ENCODE measurements around the gene RS1.

Gene RS1

DNA sequence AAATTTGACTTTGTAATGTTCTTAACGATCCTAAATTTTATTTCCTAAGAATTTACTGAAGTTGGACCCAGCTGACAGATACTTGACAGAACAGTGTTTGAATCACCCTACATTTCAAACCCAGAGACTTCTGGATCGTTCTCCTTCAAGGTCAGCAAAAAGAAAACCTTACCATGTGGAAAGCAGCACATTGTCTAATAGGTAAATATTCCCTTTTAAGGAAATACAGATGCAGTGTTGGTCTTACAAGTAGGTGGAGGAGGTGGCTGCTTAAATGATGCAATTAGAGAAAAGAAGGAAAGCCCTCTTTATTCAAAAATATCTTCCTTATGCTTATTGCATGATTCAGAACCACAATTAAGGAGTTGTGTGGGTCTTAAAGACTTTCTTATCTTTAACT lies 73.5 kb downstream of the RS1 start:
- no peak for DNase-seq (ENCODE audit: low read depth)

DNA sequence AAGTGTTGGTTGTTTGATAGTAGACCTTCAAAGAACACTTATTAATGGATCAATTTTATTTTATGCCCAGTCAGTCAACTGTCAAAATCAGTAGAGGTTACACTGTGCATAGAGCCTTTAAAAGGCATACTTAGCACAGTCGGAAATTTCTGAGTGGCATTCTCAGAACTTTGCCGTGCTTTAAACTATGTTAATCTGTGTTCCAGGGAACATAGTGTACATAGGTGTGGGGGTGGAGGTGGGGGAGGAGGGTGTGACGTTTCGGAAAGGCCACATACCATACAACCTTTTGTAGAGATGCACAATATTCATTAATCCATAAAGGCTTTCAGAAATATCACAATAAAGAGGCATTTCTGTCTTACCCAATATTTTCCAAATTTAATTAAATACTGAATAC lies 75.8 kb downstream of the RS1 start:
- DNase-seq (ENCODE audit: low read depth), result no peak

DNA sequence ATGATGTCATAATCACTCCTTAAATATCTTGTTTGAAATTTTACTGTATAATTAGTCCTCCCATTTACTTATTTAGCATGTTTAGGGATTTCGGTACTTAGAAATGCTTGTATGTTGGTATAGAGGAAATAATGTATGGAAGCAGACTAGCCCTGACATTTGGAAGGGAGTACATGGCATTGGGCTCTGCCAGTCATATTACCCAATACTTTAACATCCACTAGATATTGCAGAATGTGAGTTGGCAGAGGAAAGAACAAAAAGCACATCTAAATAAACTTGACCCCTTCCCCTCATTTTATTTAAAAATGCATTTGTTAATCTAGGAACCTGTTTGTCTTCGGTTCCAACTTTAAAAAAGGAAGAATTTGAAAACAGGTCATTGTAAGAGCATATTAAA lies 77.8 kb downstream of the RS1 start:
- no peak for DNase-seq (ENCODE audit: low read depth)

DNA sequence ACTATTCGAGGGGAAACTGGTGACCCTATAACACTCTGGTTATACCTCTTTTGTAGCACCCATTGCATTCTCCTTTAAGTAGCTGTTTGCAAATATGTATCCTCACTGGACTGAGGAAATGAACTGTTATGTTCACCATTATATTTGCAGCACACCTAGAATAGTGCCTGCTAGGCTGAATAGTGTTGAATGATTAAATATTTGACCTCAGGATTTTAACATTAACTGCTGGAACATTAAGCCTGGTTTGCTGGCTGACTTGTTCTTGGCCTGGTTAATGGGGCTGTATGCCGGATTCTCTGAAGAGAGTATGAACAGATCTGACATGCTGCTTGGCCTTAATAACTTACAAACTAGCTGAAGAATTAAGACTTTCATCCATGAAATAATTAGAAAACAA lies 80.1 kb downstream of the RS1 start:
- no peak for DNase-seq (ENCODE audit: low read depth)

Measured in stimulated activated CD8-positive, alpha-beta memory T cell treated with anti-CD3 and anti-CD28 coated beads, Interleukin-12 subunit alpha, Interleukin-12 subunit beta, amount 100 ng/mL, for 1 hour (primary cell).